AG08396 (cell line): Measurements from ENCODE around the gene ITGAV.

Experiments
- DNase-seq: peaks from one replicate; pipeline ENCODE4 v3.0.0; 2012; ENCODE audit warnings: low spot score, mixed read lengths

Gene ITGAV

GRCh38 chr2:186718122-186718521, 128.3 kb downstream of the ITGAV start:
- no peak for DNase-seq

DNA sequence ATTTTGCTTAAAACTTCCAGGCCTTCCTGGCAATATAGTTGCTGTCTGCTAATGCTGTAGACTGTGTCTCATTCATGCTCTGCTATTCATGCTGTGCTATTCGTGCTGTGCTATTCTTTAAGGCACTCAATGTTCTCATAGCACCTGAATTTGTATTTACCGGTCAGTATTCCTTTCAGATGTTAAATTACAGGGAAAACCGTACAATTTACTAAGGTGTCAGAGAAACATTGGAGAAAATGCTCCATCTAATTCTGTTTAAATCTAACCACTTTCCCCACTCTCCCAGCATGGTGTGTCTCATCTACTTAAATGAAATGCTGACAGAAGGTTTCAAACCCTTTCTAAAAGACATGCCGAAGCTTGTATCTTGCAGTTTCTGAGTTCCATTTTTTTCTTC, 129.0 kb downstream of the ITGAV start:
- no peak for DNase-seq

- DNase-seq = no peak
These were observed 132.1 kb downstream of the ITGAV start for GRCh38 chr2:186721956-186722355.

GRCh38 chr2:186724736-186725135, 134.9 kb downstream of the ITGAV start:
- DNase-seq = no peak

GRCh38 chr2:186725783-186726182, 135.9 kb downstream of the ITGAV start:
- DNase-seq = no peak

DNA sequence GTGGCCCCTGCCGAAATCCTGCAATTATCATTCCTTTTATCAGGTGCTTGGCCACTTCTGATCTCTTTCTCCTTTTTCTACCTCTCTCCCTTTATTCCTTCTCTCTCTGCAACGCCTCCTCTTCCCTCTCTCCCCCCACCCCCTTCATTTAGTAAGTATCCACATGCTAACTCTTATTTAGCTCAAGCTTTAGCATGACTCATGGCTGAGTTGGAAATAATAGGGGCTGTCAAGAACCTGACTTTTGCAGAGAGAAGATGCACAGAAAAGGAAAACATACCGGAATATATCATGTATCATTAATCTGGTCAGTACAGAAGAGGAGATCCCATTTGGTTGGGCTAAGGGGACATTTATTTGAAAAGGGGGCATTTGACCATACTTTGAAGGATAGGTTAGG, 137.1 kb downstream of the ITGAV start:
- DNase-seq = no peak

- no peak for DNase-seq
These were observed 138.8 kb downstream of the ITGAV start for GRCh38 chr2:186728631-186729030.
